Measurements from ENCODE around the gene SPAG16. TPM values are rescaled to one million over a fixed set of nuclear protein-coding genes. Genes with fewer than 3 reads are reported as not detected.

SPAG16 gene
- total RNA-seq, 1 experiment from 2014 or later, result 0.30 TPM

GRCh38 chr2:214180686-214181085 lies 896.4 kb downstream of the SPAG16 start:
- Histone ChIP-seq H3K9ac (ENCODE audit: low read length) (no peak overlapping the region), H2AFZ (ENCODE audit: low read depth, low read length, poor library complexity, severe bottlenecking) (no peak overlapping the region), H3K36me3 (ENCODE audit: control insufficient read depth in 1 of 2, insufficient read depth in 2 of 2, low read length in 2 of 2) (no peaks in the 10 kb centered on the region), H3K27ac (ENCODE audit: low read depth, low read length) (no peak overlapping the region), H3K4me2 (ENCODE audit: low read length) (no peak overlapping the region), H3K9me3 (ENCODE audit: control insufficient read depth in 1 of 2, insufficient read depth in 1 of 2, low read depth in 1 of 2, low read length in 2 of 2) (no peaks in the 10 kb centered on the region), H3K79me2 (ENCODE audit: insufficient read depth, low read length) (no peaks in the 10 kb centered on the region), H3K4me1 (ENCODE audit: control insufficient read depth in 1 of 2, insufficient read depth in 2 of 2, low read length in 2 of 2) (no peaks in the 10 kb centered on the region), H3K9me2 (ENCODE audit: insufficient read depth) (no peaks in the 10 kb centered on the region), H4K20me1 (ENCODE audit: insufficient read depth) (no peaks in the 10 kb centered on the region), H3K4me3 (replicated peaks in 1 of 2; ENCODE audit: low read depth in 1 of 2, low read length in 2 of 2) (no peak overlapping the region), H3K27me3 (ENCODE audit: insufficient read depth, low read length) (no peaks in the 10 kb centered on the region)
- intact Hi-C loops (cut with micrococcal nuclease), result no loop called here
- ChIA-PET RAD21 (ENCODE audit: low non-redundant PET in 1 of 2, low total read pairs in 2 of 2, uncharacterized antibody in 2 of 2, unreplicated experiment in 2 of 2) (no interaction called here), CTCF (no interaction called here), POLR2A (no interaction called here)
- no peak for ATAC-seq
- DNase-seq (ENCODE audit: low read depth, low spot score), result no peak
- BruUV-seq (replicated peaks), result no TSS peak
- TF ChIP-seq ELF1 (IDR thresholded peaks at IDR 0.05; ENCODE audit: borderline replicate concordance, low read depth) (no peak), MAX (IDR thresholded peaks at IDR 0.05) (no peak), REST (IDR thresholded peaks at IDR 0.05; ENCODE audit: low read depth) (no peak), POLR2AphosphoS5 (IDR thresholded peaks at IDR 0.05; ENCODE audit: low read depth, low read length) (no peak), ZFX (IDR thresholded peaks at IDR 0.05) (no peak), SRF (IDR thresholded peaks at IDR 0.05; ENCODE audit: low read depth) (no peak), ATF3 (IDR thresholded peaks at IDR 0.05) (no peak), EGR1 (IDR thresholded peaks at IDR 0.05; ENCODE audit: low read depth) (no peak), EZH2phosphoT487 (IDR thresholded peaks at IDR 0.05; ENCODE audit: borderline replicate concordance) (no peak), RAD21 (IDR thresholded peaks at IDR 0.05; ENCODE audit: low read depth) (no peak), CEBPB (IDR thresholded peaks at IDR 0.05; ENCODE audit: low read depth) (no peak), EZH2 (IDR thresholded peaks at IDR 0.05) (no peak), YY1 (IDR thresholded peaks at IDR 0.05; ENCODE audit: extremely low read depth, insufficient replicate concordance, low read depth, low read length) (no peak)
